SH-SY5Y (cell line): ENCODE measurements around the gene NKX2-2.

Source experiments
- GATA2 ChIP-seq: IDR thresholded peaks from 2 replicates; pipeline ENCODE4 v1.6.1; 2011; ENCODE audit warnings: mild to moderate bottlenecking, low read depth, low read length
- GATA3 ChIP-seq: IDR thresholded peaks from 2 replicates; pipeline ENCODE4 v1.6.1; 2011; ENCODE audit warnings: low read depth, mild to moderate bottlenecking, low read length, moderate library complexity

DNA sequence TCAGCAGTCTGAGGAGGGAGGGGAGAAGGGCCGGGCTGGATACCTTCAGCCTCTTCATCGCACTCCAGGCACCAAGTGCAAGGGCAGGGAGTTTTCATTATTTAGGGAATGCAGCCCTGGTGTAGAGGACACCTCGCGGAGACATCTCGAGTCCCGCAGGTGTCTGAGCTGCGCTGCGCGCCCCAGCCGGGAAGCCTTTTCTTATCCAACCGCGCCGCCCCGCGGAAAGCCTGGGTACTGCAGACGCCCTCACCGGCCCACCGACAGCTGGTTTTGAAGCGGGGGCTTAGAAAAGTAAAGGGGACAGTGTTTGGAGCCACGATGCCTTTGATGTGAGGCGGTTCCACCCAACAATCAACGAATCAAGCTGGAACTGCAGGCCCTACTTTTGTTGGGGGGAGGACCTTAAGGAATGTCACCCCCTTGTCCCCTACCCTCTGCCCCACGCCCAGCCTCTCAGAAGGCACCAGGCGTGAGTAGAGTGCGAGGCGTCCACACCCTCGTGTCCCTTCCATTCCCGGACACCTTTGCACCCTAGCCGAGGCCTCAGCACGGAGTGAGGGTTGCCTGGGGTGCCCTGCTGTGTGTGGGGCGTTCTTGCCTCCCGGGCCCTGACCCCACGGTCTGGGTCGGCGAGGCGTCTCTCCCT, 8.6 kb downstream of the NKX2-2 start:
- TF ChIP-seq GATA2 (no peak), GATA3 (no peak)
